Glutamatergic neuron (in vitro differentiated cells): ENCODE results near the gene CEP104. TPM values are rescaled to one million over a fixed set of nuclear protein-coding genes. Genes with fewer than 3 reads are reported as not detected.

Experiments
- DNase-seq: peaks from one replicate; pipeline ENCODE4 v3.0.0; 2022
- H3K27ac Mint-ChIP-seq: one replicate; pipeline ENCODE4 v1.8.0; 2020; ENCODE audit warnings: mild to moderate bottlenecking, mixed read lengths, inconsistent platforms; ENCODE audit not compliant: unreplicated experiment
- H3K27me3 Mint-ChIP-seq: one replicate; pipeline ENCODE4 v1.8.0; 2020; ENCODE audit warnings: mild to moderate bottlenecking, moderate library complexity, mixed read lengths, inconsistent platforms; ENCODE audit not compliant: unreplicated experiment
- H3K36me3 Mint-ChIP-seq: one replicate; pipeline ENCODE4 v1.8.0; 2020; ENCODE audit warnings: mild to moderate bottlenecking, mixed read lengths, inconsistent platforms; ENCODE audit not compliant: unreplicated experiment
- H3K4me1 Mint-ChIP-seq: one replicate; pipeline ENCODE4 v1.8.0; 2020; ENCODE audit warnings: mild to moderate bottlenecking, low read depth, mixed read lengths, inconsistent platforms; ENCODE audit not compliant: unreplicated experiment
- H3K4me3 Mint-ChIP-seq: one replicate; pipeline ENCODE4 v1.8.0; 2020; ENCODE audit warnings: mild to moderate bottlenecking, mixed read lengths, inconsistent platforms; ENCODE audit not compliant: unreplicated experiment
- H3K9me3 Mint-ChIP-seq: one replicate; pipeline ENCODE4 v1.8.0; 2020; ENCODE audit warnings: mild to moderate bottlenecking, moderate library complexity, mixed read lengths, inconsistent platforms; ENCODE audit not compliant: unreplicated experiment
- CTCF ChIP-seq: fragments of 200-600 bp; sonication (generic); IDR thresholded peaks from one replicate; pipeline ENCODE4 v1.5.0; 2021; ENCODE audit not compliant: partially characterized antibody, unreplicated experiment
- total RNA-seq: library from RNA; stranded (reverse); fragmentation: NEBNext Ultra II Directional; extraction: Animal tissue kit (Norgen Biotek cat#: 25700); gene quantifications from one replicate; pipeline ENCODE4 v1.2.1, GENCODE V29; 2021; ENCODE audit not compliant: unreplicated experiment

The CEP104 gene
- total RNA-seq, 1 donor from 2014 or later: 102 TPM

DNA sequence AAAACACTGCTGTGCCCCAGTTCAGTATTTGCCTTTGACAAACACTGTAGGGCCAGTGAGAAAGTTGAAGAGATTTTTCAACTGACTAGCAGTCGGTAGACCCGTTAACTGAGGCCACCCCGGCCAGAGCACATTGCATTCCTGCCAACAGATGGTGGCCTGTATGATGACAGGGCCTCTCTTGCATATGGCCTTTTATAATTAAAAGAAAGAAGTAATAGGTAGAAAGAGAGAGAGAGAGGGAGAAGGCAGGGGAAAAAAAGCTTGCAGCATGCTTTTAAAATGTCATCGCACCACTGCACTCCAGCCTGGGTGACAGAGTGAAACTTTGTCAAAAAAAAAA is 47.8 kb upstream of the CEP104 start:
- Mint-ChIP-seq H3K36me3 (no peaks in the 10 kb centered on the region), H3K4me3 (no peak overlapping the region), H3K27me3 (peaks cover 8% of the 10 kb centered on the region), H3K9me3 (peaks cover 4% of the 10 kb centered on the region), H3K27ac (no peak overlapping the region), H3K4me1 (peaks cover 12% of the 10 kb centered on the region)
- no peak for DNase-seq
- no peak for TF ChIP-seq CTCF

DNA sequence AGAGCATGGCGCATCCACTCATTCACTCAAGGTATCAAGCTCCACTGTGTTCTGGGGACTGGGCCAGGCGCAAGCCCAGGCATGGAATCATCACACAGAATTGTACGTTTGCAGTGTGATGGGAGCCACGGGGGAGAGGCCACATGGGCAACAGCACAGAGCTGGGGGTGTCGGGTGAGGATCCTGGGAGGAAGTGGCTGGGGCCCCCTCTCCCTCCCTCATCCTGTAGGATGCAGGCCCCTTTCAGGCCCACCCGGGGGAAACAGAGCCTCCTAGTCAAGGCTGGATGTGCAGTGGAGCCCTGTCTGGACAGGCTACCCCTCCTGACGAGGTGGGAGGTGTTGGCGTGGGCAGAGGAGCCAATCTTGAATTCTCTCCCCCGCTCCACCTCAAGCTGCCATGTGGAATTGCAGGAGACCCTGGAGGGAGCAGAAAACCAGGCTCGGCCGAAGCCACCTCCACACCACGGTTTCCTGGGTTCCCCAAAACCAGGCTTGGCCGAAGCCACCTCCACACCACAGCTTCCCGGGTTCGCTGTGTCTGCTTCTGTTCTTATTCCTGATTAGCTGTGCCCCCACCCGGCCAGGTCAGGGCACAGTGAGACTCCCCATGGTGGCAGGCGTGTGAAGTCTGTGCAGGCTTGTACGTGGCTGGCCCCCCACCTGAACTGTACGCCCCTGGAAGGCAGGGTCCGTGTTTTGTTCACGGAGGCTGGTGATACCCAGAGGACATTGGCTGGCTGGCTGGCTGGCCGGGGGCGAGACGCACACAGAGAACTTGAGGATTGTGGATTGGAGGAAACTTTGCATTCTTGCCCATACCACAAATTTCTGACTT is 47.2 kb upstream of the CEP104 start:
- H3K4me1 Mint-ChIP-seq: peaks cover 12% of the 10 kb centered on the region
- TF ChIP-seq CTCF: no peak
- peaks cover 8% of the 10 kb centered on the region for H3K27me3 Mint-ChIP-seq
- H3K36me3 Mint-ChIP-seq: no peaks in the 10 kb centered on the region
- H3K27ac Mint-ChIP-seq: no peak overlapping the region
- peaks cover 4% of the 10 kb centered on the region for H3K9me3 Mint-ChIP-seq
- H3K4me3 Mint-ChIP-seq: no peak overlapping the region
- no peak for DNase-seq

DNA sequence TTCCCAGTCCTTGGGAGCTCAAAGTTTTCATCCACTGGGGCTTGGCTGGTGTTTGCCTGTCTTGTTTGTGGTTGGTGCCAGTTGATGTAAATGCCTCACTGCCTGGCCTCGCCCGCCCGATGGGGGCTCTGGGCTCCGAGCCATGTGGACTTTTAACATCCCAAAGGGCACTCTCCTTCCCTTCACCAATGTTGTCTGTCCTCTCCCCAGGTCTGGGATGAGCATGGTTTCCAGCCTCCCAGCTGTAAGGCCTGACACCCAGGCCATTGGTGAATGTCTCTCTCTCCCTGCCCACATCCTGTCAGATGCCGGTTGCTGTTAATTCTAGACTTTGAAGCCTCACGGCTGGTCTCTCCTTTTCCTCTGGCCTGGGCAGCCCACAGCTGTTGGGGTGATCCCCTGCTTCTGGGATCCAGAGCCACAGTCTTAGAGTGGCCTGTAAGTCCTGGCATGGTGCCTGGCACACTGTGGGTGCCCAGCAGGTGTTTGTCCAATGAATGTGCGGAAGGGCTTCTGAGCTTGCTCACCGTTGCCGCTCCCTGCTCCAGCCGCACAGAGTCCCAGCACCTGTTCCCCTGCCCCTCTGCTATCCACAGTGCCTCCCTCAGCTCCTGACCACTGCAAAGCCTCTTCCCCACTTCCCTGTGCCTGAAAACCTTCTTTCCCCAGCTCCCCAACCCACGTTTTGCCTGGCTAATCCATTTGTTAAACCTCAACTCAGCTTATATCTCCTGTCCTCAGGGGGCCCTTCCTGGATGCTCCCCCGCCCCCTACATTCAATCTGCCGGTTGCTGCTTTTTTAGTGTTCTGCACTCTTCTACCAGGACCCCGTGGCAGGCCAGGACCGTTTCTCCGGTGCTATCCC is 46.4 kb upstream of the CEP104 start:
- Mint-ChIP-seq H3K4me3 (peak overlapping the region; percentile 10), H3K4me1 (peaks cover 14% of the 10 kb centered on the region), H3K36me3 (no peaks in the 10 kb centered on the region), H3K27ac (no peak overlapping the region), H3K27me3 (peaks cover 6% of the 10 kb centered on the region), H3K9me3 (peaks cover 4% of the 10 kb centered on the region)
- no peak for DNase-seq
- TF ChIP-seq CTCF: no peak

DNA sequence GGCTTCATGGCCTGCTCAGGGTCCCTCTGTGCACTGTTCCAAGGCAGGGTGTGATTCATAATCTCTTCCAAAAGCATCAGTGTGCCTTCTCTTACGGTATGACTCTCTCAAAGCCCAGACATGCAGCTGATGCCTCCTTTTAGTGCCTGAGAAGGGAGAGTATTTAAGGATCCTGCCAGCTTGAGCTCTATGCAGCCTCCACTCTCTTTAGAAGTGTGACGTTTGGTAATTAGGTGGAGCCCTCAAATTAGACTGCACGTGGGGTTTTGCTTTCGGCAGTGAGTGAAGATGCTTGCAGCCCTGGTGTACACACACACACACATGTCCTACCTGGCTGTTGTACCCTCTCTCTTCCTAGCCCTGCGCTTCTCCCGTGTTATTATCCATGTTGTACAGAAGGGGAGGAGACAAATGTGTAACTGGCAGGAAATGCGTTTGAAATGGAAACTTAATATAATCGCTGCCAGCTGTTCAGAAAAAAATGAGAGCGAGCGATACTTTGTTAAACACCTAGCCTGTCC is 45.6 kb upstream of the CEP104 start:
- Mint-ChIP-seq H3K4me1 (peaks cover 15% of the 10 kb centered on the region), H3K36me3 (no peaks in the 10 kb centered on the region), H3K4me3 (no peak overlapping the region), H3K27me3 (peaks cover 6% of the 10 kb centered on the region), H3K27ac (no peak overlapping the region), H3K9me3 (peaks cover 4% of the 10 kb centered on the region)
- no peak for DNase-seq
- TF ChIP-seq CTCF: no peak
